Keratinocyte (primary cell): ENCODE results near the gene KCNN1.

Experiments used
- EZH2 ChIP-seq: IDR thresholded peaks from one replicate; pipeline ENCODE4 v1.6.1; 2012; ENCODE audit warnings: inconsistent platforms, mild to moderate bottlenecking, low read length, moderate library complexity
- TF ChIP-seq, protein P1 (sequence below), 3 experiments: IDR thresholded peaks in 1 of 3; conservative IDR thresholded peaks in 1 of 3; optimal IDR thresholded peaks in 1 of 3; 2 replicates in 2 of 3; 3 replicates in 1 of 3; pipeline versions ENCODE3 to v1.5.1; 2011; ENCODE audit warnings: low read length in 3 of 3, mild to moderate bottlenecking in 3 of 3, moderate library complexity in 2 of 3, control low read depth in 1 of 3, inconsistent platforms in 1 of 3; ENCODE audit not compliant: insufficient read depth in 2 of 3; ENCODE audit errors: extremely low read depth in 1 of 3

DNA sequence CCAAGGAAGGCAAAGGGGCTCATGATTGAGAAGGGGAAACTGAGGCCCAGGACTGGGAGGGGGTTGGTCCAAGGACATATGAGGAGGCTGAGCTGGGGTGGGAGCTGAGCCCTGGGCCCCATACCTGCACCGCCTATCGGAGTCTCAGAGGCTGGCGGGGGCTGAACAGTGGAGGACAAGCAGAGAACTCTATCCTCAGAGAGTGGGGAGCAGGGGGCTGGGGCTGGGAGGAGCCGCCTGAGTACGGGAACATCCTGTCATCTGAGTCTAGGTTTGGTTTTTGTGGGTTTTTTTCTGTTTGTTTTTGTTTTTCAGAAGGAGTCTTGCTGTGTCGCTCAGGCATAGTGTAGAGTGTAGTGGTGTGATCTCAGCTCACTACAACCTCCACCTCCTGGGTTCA is 47.3 kb downstream of the KCNN1 start:
- TF ChIP-seq, protein P1, sequence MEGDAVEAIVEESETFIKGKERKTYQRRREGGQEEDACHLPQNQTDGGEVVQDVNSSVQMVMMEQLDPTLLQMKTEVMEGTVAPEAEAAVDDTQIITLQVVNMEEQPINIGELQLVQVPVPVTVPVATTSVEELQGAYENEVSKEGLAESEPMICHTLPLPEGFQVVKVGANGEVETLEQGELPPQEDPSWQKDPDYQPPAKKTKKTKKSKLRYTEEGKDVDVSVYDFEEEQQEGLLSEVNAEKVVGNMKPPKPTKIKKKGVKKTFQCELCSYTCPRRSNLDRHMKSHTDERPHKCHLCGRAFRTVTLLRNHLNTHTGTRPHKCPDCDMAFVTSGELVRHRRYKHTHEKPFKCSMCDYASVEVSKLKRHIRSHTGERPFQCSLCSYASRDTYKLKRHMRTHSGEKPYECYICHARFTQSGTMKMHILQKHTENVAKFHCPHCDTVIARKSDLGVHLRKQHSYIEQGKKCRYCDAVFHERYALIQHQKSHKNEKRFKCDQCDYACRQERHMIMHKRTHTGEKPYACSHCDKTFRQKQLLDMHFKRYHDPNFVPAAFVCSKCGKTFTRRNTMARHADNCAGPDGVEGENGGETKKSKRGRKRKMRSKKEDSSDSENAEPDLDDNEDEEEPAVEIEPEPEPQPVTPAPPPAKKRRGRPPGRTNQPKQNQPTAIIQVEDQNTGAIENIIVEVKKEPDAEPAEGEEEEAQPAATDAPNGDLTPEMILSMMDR (optimal IDR thresholded peaks at IDR 0.05 in 1 of 3, IDR thresholded peaks at IDR 0.05 in 1 of 3, conservative IDR thresholded peaks at IDR 0.05 in 1 of 3; ENCODE audit: extremely low read depth in 1 of 3, insufficient read depth in 2 of 3, low read length in 3 of 3): no peak
- no peak for TF ChIP-seq EZH2
